T follicular helper cell (primary cell): ENCODE measurements around the gene TMEM63A.

Experiments used
- DNase-seq: peaks from one replicate; pipeline ENCODE4 v3.0.0-alpha.2; 2020; ENCODE audit warnings: low read depth

The TMEM63A gene

DNA sequence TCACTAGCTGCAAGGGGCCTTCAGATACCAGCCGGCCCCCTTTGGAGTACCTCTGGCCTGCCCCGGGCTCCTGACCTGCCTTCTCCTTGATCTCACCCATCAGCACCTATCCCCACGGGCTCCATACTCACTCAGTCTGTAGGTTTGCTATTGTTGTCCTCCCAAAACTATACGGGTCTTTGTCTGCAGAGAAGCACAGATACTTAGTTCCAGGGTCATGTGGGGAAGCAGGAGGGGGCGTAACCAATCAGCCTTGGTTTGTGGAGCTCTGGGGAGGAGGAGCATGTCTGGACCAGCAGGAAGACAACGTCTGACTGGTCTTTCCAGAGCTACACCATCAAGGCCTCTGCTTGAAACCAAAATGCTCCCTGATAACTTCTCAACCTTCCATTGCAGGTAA, 15.2 kb downstream of the TMEM63A start:
- no peak for DNase-seq

DNA sequence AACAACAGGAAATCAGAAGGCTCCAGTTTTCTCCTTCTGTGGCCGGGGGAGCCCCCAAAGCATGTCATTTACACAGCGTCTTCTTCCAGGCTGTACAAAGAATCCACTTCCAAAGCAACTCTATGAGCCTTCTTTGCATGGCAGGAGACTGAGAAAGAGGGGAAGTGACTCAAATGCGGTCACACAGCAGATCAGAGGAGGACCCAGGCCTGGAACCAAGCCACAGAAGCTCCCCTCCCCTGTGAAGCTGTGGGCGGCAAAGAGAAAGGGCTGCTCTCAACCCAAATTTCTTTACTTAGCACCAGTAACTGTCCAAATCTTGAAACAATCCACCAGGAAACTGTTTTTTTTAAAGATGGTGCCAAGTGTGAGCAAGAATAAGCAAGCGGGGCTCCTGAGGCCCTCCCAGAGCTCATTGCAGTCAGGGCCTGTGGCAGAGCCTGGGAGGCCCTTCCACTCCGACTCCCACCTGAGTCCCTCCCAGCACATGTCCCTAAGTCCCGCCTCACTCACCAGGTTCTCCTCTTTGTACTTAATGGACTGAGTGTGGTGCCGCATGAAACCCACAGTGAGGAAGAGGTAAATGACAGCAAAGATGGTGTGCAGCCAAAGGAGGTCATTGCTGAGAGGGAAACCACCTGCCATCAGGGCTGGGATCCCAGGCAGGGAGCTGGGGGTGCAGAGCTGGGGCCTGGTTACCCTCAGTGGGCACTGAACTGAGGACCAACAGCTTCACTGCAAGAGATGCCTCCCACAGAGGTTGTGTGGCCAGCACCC, 15.9 kb downstream of the TMEM63A start:
- DNase-seq = peak; percentile 49

DNA sequence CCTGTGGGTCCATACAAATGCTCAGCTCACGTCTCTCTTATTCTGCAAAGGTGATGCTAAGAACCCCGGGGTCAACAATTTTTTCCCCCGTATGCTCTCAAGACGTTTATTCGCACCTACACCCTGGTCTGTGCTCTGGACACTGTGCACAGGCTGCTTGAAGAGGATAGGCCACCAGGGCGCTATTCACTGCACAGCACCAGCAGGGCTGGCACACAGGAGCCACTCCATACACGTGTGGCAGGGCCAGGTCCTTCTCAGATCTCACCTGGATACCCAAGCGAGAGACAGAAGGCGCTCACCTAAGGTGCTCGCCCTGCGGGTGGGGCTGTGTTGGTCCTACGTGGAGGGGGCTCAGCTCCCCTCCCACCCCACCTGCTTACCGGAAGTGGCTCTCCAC, 16.7 kb downstream of the TMEM63A start:
- DNase-seq = no peak

DNA sequence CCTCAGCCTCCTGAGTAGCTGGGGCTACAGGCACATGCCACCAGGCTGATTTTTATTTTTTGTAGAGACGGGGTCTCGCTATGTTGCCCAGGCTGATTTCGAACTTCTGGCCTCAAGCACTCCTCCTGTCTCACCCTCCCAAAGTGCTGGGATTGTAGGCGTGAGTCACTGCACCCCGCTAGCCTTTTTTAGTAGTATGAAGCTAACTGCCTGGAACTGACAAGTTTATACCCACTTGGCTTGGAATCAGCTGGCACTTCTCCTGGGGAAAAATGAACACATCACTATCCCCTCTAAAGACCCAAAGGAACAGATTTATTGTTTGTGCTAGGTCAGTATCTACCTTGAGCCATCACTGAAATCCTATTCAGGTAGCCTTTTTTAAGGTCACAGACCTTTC, 19.0 kb downstream of the TMEM63A start:
- no peak for DNase-seq

DNA sequence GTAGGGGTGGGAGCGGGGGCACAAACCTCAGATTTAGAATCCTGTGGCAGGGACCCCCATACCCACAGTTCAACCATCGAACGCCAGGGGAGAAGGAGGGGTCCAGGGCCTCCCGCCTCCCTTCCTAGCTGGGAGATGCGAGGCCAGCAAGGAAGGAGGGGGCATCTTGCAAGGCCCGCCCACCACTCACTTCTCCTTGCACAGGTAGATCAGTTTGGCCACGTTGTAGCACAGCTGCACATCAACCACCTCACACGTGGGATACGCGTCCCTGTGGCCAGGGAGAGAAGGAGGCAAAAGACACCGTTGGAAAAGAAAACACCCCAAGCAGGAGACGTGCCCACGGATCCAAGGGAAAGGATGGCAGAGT, 19.6 kb downstream of the TMEM63A start:
- DNase-seq = no peak

DNA sequence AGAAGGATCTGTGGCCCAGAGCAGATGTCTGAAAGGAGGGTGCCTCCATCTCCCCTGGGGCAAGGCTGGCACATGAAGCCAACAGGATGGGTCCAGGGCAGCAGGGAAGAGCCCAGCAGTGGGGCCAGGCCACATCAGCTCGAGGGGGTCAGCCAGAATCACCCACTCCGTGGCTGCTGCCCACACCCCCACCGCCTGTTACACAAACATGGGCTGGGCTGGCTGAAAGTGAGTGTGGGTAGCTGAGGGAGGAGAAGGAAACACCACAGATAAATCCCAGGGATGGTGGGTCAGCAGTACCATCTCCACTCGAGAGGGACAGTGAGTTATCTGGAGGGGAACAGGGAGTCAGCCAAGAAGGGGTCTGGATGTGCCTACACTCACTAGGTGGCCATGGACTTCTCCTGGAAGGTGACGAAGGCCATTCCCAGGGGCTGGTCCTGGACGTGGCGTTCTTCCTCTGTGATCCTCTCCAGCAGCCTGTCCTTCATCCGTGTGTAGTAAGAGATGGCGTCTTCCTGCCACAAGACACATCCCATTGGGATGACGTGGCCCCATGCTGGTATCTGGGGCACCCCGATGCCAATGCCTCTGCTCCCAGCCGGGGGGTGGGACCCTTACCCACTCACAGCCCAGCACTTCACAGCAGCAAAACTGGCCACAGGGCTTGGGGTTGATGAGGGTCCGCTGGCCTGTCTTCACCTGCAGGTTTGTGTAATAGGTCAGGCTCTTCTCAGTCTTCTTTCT, 20.2 kb downstream of the TMEM63A start:
- no peak for DNase-seq

DNA sequence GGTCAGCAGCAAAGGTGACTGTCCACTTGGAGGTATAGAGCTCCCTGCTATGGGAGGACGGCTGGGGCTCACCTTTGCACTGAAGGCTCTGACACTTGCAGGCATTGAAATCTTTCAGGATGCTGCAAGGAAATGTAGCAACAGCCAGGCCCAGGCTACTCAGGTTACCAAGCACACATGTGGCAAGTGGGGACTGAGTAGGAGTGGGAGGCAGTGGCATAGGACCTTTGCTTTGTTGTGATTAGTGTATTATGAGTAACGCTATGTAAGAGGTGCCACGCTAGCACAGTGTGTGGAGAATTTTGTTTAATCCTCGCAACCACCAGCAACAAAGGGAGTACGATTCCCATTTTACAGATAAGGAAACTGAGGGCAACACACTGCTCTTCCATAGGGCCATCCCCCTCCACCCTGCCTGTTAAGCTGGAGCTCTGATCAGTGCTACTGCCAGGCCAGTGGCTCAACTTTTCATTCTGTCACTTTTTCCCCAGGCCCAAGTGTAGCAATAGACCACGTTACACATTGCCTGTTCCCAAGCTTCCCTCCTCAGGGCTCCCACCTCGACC, 21.2 kb downstream of the TMEM63A start:
- no peak for DNase-seq

DNA sequence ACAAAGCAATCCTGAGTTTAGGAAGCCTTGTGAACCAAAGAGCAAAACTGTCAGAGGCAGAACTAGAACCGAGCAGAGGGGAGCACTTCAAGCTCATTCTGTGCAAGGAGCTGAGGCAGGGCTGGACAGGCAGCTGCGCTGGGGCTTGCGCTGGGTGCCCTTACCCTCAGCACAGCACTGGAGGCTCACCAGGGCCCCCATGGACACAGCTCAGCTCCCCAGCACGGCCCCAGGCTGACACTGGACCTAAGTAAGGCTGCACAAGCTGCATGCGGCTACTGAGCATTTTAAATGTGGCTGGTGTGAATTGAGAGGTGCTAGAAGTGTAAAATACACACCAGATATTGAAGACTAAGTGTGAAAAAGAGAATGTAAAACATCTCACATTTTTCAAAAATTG, 22.1 kb downstream of the TMEM63A start:
- DNase-seq = no peak

DNA sequence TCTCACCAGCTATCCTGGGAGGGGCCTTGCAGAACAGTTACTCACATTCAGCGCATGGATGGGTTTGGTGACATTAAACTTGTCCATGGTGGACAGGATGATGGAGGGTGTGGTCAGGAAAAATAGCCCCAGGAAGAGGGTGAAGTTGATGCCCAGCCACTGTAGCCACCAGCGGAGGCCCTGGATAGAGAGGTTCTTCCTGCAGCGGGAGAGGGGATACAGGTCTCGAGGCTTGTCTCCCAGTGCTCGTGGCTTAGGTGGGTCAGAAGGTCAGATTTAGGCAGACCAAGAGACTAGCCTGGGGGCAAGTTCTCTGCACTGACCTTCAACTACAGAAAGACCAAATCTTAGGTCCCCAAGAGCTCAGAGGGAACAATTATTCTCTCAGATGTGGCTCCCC, 23.0 kb downstream of the TMEM63A start:
- DNase-seq = no peak

DNA sequence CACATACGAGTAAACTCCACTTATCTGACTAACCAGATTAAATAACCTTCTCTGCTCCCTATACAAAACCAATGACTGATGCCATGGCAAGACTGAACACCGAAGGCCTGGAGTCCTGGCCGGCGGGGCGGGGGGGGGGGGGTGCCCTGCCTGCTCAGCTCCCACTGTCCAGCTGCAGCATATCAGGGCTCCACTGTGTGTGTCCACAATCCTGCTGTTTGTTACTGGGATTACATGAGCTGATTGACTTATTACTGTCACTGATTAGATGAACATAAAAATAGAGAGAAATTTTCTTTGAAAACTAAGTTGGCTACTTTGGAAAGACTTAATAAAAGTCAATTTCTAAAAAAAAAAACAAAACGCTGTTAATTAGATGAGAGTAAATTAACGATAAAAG, 24.9 kb downstream of the TMEM63A start:
- no peak for DNase-seq

DNA sequence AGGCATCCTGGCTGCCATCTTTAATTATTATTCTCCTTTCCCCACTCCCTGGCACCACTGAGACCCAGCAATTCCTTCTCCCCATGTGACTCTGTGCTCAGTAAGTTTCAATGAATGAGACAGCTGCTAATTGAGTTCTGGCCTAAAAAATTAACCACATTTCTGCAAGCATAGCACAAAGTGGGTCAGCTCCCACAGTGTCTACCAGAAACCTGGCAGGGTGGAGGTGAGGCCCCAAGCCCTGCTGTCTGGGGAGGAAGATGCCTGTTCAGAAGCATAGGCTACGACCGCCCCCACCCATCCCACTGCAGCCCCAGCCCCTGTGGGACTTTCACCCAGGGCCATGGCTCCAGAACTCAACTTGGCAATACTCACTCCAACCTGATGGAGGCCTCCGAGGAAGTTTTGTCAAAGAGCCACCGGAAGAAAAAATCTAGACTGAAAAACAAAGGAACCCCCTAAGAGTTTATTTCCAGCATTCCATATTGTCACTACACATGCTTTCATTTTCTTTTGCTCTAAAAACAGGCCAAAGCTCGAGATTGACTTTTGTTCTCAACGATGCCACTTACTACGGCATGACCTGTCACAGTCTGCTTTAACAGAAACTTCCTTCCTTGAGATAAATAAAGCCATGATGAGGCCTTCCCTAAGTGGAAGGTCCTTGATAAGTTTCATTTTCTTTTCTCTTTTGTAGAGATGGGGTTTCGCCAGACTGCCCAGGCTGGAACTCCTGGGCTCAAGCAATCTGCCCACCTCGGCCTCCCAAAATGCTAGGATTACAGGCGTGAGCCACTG, 26.5 kb downstream of the TMEM63A start:
- no peak for DNase-seq

DNA sequence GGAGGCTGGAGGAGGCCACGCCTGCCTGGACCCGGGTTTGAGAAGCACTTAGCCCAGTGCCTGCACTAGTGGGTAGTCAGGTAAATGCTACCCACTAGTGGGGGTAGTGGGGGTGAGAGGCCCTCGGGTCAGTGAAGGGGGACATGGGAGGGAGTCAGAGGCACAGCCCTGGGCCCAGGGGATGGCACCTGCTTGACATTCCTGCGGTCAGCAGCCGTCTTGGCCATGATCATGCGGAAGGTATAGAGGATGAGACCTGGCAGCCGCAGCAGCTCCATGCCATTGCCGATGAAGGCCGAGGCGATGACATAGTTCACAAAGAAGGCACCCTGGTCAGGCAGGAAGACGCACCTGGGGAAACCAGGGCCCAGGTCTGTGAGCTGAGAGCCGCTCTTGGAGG, 28.7 kb downstream of the TMEM63A start:
- DNase-seq = no peak

DNA sequence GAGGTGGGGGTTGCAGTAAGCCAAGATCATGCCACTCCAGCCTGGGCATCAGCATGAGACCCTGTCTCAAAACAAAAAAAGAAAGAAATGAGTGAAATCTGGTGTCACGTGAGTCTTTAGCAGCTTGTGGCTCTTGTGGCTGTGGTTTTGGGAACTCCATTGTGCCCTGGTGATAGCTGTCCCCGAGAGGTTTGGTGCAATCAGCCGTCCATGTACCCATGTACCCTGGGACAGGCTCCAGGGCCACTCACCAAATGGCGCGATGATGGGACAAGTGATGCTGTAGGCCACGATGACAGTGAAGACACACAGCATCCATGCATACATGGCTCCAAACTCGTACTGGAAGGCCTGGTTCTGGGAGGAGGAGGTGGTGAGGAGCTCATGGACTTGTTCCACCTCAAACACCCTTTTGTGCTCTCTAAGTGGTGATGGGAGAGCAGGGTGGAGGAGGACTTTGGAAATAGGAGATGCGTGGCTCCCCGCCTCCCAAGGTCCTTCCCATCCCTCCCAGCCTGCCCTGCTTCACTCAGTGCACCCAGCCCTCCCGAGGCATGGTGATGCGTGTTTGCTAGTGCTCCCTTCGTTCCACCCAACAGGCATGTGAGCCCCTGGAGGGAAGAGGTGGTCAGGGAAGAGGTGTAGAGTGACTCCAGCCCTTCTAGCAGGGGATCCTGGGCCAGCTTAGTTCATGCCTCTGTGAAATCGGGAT, 29.6 kb downstream of the TMEM63A start:
- DNase-seq = no peak

DNA sequence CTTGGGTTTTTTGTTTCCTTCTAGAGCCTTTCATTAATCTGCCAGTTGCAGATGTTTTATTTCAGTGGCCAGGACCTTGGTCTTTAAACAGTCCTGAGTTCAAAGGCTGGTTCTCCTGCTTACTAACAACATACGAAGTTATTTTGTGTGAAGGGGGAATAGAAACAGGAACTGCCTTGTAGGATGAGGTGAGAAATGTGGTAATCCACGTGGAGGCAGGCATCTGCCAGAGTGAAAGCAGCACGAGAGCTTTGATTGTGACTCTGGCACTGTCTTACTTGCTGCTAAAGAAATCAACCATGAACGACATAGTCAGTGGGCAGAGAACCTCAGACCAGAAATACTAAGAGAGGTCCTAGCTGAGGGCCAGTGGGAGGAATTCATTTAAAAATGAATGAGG, 30.4 kb downstream of the TMEM63A start:
- no peak for DNase-seq

DNA sequence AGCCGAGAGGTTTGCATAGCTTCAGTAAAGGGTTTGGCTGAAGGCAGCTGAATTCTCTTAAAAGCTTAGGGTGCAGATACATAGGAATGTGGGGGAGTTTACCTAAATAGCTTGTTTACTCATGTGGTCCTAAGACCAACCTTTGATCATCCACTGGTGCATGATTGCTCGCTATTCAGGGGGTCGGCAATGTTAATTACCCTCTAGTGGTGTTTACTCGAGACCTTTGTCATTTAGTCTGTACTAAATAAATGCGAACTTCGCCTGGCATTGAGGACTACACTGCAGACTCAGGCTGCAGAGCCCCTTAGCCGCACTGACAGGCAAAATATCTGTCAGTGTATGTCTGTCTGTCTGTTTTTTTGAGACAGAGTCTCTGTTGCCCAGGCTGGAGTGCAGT, 31.8 kb downstream of the TMEM63A start:
- DNase-seq = no peak

DNA sequence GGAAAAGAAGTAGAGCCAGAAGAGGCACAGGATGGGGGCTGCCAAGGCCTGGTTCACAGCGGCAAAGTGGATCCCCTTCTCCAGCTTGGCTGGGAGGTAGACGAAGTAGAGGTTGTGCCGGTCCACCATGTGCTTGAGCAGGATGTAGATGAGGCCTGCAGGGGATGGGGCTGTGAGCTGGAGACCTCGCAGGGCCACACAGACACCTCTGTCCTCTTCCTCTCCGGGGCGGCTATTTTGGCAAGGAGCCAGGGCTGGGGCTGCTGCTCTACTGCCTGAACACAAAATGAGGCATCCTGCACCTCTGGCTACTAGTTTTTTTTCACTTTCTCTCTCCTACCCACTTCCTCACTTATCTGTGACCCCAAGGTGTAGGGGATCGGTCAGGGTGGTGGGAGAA, 32.3 kb downstream of the TMEM63A start:
- DNase-seq = no peak

DNA sequence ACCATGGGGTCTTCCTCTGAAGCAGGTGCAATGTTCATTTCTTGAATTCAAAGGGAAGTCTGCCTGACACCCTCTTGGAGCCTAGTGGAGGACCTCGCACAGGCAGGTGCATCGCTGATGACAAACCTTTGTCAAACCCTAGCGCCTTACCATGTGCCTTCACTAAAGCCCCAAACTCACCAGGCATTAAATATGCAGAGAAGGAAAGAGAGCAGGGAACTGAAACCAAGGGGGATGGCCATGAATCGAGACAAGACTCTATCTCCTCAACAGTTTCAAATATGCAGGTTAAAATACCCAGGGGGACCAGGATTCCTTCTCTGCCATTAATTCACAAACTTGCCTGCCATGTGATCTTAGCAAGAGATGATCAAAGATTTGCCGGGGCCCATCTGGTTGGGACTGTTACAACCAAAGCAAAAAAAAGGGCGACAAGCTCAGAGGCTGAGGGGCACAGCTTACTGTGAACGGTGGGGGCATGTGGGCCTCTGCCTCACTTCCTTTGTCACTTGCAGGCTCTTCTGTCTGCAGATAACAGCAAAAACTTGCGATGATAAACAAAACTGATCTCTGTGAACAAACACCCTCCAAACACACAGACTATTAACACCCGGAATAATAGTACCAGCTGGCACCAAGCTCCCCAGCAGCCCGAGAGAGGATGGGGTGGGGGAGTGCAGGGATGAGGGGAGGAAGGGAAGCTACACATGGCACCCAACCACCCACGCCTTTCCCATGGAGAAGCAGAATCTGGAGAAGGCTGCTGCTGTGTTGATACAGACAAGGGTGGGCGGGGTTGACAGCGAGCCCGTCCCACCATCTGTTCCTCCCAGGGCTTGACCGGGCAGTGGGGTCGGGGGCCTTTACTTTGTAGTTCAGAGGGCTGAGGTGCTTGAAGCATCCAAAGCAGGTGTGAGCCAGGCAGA, 33.9 kb downstream of the TMEM63A start:
- DNase-seq = no peak

DNA sequence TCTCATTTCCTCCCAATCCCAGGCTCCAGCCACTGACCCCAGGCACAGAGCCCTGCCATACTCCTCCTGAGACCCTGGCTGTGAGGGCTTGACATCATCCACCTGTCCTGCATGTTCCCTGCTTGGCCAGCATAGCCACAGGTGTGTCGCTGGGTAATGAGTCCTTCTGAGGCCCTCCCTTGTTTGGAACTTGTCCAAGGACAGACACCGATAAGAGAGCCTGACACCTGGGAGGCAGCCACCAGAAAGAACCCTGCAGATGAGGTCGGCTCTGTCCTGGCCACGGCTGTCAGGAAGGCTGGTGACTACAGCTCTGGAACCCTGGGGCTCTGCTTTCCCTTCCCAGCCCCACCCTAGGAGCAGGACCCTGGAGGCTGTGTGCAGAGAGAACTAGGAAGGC, 34.6 kb downstream of the TMEM63A start:
- no peak for DNase-seq

DNA sequence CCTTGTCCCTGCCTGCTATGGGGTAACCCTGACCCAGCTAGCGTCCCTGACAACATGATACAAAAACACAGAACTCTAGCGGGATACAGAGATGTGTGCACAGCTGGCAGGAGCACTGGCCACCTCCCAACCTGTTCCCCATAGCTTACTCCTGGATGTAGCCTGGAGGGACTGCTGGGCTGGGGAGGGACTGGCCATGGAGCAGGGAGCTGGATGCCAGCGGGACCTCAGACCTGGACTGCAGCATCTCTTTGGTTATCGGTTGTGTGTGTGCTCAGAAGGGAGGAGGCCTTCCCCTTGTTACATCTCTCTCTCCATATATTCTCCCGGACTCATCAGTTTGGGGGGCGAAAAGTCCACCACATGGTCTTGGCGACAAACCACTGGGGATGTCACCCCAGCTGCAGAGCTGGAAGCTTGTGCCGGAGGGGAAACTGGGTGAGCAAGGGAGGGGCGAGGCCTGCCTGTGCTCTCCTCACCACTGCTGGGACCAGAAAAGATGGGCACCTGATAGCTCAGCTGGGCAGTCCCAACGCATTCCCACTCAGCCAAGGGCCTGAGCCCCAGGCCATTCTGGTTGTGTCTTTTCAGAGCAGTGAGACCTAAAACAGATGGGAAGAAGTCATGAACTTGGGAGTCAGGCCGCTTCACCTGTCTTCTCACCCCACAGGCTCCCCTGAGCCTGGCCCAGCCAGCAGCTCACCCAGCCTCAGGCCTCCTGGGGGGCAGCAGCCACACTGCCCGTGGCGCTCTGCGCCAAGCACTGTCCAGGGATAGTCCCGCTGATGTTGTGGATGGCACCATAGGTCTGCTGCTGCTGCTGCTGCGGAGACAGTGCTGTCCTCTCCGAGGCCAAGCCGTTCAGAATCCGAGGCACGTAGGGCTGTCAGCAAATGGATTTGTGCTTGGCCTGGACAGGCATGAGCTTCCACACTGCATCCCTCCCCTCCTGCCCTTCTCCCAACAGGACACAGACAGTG, 35.6 kb downstream of the TMEM63A start:
- no peak for DNase-seq
